HG03378 (cell line): ENCODE results near the gene RASSF8.

ENCODE experiments used
- ATAC-seq: cut with Tn5 transposase; IDR thresholded peaks from one replicate; pipeline ENCODE4 v1.9.1; 2021; ENCODE audit warnings: mild to moderate bottlenecking, moderate library complexity; ENCODE audit not compliant: unreplicated experiment

Gene RASSF8

GRCh38 chr12:25990495-25990894 lies 32.0 kb downstream of the RASSF8 start:
- no peak for ATAC-seq

- no peak for ATAC-seq
Measured at GRCh38 chr12:25992026-25992782, 33.7 kb downstream of the RASSF8 start.

DNA sequence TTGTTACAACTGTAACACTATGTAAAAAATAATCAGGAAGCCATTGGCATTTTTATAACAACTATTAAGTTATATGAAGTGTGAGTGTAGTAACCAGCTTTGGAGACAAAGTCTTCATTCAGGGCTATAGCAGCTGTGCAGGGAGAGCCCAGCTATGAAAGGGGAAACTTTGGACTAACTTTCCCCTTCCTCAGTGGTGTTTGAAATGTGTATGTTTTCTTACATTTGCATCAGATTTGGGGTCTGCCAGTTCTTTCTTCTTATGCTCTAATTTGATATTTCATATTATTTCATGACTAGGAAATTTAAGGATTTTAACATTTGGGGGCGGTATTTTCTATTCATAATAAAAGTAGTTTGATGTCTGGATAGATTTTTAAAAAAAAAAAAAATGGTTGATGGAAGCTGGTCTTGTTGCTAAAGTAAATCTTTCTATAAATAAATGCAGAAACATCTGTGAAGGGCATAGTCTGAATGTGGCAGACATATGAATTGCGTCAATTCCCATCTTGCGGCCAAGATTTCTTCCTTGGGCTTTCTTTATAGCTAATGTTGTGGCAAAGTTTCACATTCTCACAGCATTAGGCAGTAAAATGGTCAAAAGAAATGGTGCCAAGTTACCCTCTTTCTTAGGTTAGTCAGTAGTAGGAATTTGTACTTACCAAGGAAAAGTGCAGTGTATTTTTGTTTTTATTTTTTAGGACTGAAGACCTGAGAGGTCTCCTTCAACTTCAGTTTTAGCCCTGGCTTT lies 35.6 kb downstream of the RASSF8 start:
- ATAC-seq, result no peak

- no peak for ATAC-seq
Measured at GRCh38 chr12:25994901-25995625, 36.6 kb downstream of the RASSF8 start.

DNA sequence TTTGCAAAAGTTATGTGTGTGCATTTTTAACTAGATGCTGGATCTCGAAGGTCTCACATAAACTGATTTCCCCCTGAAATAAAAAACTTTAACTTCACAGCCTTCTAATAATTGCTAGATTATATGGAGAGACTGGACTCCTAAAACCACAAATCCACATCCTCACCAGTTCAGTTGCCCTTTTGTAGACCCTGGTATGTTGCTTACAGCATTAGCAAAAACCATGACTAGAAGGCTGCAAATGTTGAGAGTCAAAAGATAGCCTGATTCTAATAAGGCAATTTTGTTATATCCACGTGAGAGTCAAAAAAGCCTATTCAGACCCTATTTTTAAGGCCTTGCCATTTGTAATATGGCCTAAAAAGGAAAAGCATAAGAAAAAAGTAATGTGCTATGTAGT lies 37.4 kb downstream of the RASSF8 start:
- ATAC-seq, result no peak

GRCh38 chr12:25996677-25997076 lies 38.2 kb downstream of the RASSF8 start:
- ATAC-seq, result no peak

GRCh38 chr12:25997201-25997963 lies 38.9 kb downstream of the RASSF8 start:
- ATAC-seq, result no peak

- no peak for ATAC-seq
Measured at GRCh38 chr12:26000898-26001297, 42.4 kb downstream of the RASSF8 start.

DNA sequence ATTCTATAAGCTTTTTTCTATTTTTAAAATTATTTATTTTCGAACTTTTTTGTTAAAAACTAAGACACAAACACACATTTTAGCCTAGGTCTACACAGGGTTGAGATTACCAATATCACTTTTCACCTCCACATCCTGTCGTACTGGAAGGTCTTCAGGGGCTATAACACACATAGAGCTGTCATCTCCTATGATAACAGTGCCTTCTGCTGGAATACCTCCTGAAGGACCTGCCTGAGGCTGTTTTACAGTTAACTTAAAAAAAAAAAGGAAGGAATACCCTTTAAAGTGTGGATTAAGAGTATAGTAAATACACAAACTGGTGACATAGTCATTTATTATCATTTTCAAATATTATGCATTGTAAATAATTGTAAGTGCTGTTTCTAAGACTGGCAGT lies 43.0 kb downstream of the RASSF8 start:
- no peak for ATAC-seq

- no peak for ATAC-seq
Measured at GRCh38 chr12:26003065-26003464, 44.6 kb downstream of the RASSF8 start.

GRCh38 chr12:26007566-26007965 lies 49.1 kb downstream of the RASSF8 start:
- no peak for ATAC-seq

GRCh38 chr12:26009593-26009992 lies 51.1 kb downstream of the RASSF8 start:
- ATAC-seq, result no peak

GRCh38 chr12:26010293-26010821 lies 51.9 kb downstream of the RASSF8 start:
- no peak for ATAC-seq

GRCh38 chr12:26011099-26011498 lies 52.6 kb downstream of the RASSF8 start:
- ATAC-seq, result no peak

- no peak for ATAC-seq
Measured at GRCh38 chr12:26014085-26014484, 55.6 kb downstream of the RASSF8 start.

DNA sequence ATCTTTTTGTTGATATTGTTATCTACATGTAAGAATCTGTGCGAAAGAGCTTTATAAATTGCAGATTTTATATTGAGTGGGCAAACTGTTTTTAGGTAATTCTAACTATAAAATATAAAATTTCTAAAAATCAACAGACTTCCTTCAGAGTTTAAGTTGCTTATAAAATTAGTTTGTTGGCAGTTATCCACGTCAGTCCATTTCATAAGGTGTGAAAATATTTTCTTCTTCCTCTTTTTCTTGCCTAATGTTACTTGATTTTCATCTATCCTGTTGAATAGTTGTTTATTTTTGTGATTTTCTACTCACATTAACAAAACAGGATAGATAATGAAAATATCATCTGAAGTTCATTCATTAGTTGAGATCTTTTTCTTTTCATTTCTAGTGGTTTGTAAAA lies 58.0 kb downstream of the RASSF8 start:
- no peak for ATAC-seq

DNA sequence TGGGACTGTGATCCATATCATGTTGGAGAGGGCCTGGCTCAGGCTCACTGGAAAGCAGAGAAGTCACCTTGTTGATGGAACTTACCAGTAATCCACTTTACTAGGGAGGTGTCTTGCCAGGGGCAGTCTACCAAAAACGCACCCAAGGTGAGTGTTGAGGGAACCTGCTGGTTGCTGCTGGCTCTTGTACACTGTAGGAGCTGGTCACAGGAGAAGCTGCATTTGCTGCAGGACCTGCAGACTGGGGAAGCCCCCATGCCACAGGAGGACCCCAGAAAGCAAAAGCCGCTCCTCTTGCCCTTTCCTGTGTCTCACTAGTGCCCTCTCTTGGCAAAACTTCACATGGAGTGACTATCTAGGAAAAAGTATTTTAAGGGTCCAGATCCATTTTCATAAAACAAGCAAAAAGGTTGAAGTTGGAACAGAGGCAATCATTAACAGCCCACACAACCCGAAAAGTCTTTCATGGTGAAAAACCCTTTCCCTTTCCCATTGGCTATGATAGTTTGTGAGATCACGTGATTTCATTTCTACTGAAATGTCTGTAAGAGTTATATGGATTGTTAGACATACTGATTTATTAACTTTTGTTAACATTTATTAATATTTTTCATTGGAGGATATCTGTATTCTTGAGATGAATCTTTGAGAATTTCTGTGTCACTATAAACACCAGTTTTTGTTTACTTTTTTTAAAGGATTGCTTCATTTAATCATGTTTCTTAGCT lies 59.2 kb downstream of the RASSF8 start:
- no peak for ATAC-seq

DNA sequence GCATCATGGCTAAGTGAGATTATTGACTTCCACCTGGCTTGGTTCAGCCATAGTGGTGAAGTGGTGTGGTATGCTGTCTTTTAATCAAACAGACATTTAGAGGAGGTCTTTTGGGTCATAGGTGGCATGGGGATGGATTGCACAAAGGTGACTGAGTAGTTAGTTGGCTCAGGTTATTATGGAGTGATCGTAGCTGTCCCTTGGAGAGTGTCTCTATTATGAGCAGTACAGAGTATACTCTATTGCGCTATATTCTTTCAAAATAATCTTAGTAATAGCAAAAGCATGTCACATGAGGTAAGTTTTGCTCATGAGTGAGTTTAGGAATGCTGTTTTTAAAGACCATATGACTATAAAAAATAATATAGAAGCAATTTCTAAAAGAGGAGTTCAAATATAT lies 60.4 kb downstream of the RASSF8 start:
- no peak for ATAC-seq

DNA sequence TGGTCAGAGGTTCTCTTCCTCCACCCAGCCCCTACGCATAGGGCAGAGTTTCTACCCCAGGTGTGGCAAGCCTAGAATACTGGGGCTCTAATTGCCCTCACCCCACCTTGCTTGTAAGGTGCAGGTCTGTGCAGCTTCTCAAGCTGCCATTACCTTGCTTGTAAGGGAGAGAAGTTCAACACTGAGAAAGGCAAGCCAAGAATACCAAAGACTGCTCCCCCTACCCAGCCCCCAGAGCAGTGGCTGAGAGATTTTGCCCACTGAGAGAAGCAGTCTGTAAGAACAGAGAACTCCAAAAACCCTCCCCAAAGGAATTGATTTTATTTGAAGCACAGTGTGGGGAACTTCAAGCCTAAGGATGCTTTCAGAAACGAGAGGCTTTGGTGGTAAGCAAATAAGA lies 63.1 kb downstream of the RASSF8 start:
- ATAC-seq, result no peak

DNA sequence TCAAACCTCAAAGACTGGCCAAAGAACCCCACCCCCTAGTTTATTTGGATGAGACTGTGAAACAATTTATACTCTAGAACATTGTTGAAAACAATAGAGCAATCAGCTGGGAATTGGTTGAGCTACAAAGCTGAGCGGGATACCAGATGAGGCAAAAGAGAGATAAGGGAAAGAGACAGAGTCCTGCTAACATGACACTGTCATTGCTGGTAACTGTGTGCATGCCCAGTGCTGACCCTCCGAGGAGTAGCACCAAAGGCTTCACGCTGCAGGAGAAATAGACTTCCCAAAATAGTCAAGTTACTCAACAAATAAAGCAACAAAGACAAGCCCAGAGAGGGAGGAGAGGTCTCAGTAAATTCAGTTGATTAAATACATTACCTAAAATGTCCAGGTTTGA lies 63.6 kb downstream of the RASSF8 start:
- no peak for ATAC-seq
